GM12873 (cell line): Measurements from ENCODE around the gene WDHD1.

Source experiments
- TF ChIP-seq, protein P1 (sequence below): IDR thresholded peaks from 2 replicates; pipeline ENCODE4 v1.5.1; 2012; ENCODE audit warnings: low read depth, mild to moderate bottlenecking, moderate library complexity, low read length, control low read depth; ENCODE audit not compliant: insufficient read depth; ENCODE audit errors: missing control alignments

WDHD1 gene

GRCh38 chr14:54967496-54967895 lies 59.4 kb downstream of the WDHD1 start:
- TF ChIP-seq, protein P1, sequence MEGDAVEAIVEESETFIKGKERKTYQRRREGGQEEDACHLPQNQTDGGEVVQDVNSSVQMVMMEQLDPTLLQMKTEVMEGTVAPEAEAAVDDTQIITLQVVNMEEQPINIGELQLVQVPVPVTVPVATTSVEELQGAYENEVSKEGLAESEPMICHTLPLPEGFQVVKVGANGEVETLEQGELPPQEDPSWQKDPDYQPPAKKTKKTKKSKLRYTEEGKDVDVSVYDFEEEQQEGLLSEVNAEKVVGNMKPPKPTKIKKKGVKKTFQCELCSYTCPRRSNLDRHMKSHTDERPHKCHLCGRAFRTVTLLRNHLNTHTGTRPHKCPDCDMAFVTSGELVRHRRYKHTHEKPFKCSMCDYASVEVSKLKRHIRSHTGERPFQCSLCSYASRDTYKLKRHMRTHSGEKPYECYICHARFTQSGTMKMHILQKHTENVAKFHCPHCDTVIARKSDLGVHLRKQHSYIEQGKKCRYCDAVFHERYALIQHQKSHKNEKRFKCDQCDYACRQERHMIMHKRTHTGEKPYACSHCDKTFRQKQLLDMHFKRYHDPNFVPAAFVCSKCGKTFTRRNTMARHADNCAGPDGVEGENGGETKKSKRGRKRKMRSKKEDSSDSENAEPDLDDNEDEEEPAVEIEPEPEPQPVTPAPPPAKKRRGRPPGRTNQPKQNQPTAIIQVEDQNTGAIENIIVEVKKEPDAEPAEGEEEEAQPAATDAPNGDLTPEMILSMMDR = no peak

- TF ChIP-seq, protein P1 = no peak
These were observed 71.8 kb downstream of the WDHD1 start for GRCh38 chr14:54955143-54955542.

DNA sequence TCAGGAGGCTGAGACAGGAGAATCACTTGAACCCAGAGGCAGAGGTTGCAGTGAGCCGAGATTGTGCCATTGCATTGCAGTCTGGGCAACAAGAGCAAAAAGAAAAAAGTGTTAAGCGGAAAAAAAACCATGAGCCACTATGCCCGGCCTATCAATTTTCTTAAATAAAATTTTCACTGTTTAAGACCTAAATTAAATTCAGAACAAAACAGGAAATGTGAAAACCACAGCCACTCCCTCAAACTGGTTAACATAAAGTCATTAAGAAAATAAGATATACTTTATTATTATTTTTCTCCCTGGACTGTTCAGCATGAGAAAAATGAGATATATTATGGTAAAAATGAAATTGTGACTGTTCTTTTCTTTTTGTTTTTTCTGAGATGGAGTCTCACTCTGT lies 79.7 kb downstream of the WDHD1 start:
- TF ChIP-seq, protein P1 = no peak

GRCh38 chr14:54946500-54946899 lies 80.4 kb downstream of the WDHD1 start:
- TF ChIP-seq, protein P1 = no peak

DNA sequence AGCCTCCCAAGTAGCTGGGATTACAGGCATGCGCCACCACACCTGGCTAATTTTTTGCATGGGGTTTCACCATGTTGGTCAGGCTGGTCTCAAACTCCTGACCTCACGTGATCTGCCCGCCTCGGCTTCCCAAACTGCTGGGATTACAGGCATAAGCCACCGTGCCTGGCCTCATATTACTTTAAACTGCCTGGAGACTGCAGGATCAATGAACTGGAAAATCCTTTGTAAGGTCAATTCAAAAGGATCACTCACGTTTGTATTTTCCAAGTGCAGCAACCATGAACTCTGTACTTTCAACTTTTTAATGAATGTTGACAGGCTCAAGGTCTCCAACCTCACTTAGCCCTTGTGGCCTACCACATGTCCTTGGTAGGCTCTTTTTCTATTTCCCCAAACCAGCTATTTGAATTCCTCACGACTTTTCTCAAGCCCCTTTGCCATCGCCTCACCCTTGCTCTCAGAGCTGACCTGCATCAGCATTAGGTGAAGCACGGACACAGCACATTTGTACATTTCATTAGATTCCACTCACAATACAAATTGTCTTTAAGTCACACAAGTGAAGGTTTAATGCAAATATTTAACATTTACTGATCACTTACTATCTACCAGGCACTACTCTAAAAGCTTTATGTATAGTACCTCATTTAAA lies 82.0 kb downstream of the WDHD1 start:
- TF ChIP-seq, protein P1 = no peak

DNA sequence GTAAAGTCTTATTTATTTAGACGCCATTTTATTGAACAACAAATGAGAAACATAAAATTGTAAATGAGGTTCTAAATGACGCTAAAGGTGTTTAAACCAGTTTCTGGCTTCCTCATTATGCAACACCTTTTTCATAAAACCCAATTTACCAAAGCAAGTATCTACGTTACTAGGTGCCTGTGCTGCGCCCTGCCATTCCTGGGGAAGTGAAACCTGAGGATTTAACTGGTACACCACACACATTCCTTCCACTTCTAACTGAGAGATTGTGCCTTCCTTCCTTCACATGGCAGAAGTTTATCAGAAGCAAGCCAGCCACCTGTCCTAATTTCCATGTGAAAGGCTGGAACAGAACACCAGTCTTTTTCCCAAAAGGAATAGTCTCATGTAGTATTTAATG lies 84.0 kb downstream of the WDHD1 start:
- TF ChIP-seq, protein P1 = no peak

- TF ChIP-seq, protein P1 = no peak
These were observed 90.1 kb downstream of the WDHD1 start for GRCh38 chr14:54936816-54937215.
